ENCODE data around the gene RFX1. TPM values are rescaled to one million over a fixed set of nuclear protein-coding genes. Genes with fewer than 3 reads are reported as not detected.

Gene RFX1
- total RNA-seq, 2 experiments from 2014 or later = 9.9 to 11.4 TPM

DNA sequence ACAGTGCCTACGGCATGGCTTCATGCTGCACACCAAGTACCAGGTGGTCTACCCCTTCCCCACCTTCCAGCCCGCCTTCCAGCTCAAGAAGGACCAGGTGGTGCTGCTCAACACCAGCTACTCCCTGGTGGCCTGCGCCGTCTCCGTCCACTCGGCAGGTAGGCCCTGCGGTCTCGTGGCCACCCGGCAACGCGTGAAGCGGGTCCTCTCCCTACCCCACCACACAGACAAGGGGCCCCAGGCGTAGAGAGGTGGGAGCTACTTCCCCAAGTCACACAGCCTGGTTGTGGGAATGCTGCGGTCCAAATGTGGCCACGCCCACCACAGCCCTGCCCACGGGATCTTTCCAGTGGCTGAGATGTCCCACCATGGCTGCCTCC lies 49.8 kb downstream of the RFX1 start:
- no peak overlapping the region for H3K4me3 Mint-ChIP-seq
- no peaks in the 10 kb centered on the region for H3K27me3 Mint-ChIP-seq
- peaks cover 4% of the 10 kb centered on the region for H3K36me3 Mint-ChIP-seq
- H3K4me1 Mint-ChIP-seq = peaks cover 9% of the 10 kb centered on the region
- no peak overlapping the region for H3K27ac Mint-ChIP-seq
- H3K9me3 Mint-ChIP-seq = no peaks in the 10 kb centered on the region
- no peak for DNase-seq

DNA sequence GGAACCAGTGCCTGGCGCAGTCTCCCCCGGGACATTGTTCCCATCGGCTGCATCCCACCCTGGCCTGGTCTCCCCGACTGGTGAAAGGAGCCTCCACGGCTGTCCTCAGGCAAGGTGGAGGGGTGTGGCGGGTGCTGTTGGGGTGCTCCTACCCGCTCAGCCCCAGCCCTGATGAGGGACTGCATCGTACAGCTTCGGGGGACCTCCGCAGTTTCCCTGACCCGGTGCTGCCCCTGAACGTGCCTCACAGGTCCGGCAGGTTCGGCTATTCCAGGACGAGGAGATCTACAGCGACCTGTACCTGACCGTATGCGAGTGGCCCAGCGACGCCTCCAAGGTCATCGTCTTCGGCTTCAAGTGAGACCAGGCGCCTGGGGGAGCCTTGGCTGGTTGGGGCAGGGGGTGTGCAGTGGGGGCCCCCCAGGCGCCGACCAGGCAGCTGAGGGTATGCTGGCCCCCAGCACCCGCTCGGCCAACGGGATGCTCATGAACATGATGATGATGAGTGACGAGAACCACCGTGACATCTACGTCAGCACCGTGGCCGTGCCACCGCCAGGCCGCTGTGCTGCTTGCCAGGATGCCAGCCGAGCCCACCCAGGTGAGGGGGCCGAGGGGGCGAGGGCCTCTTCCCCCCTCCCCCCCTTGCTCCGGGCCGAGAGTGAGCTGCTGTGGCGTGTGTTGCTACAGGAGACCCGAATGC lies 50.3 kb downstream of the RFX1 start:
- Mint-ChIP-seq H3K4me3 (no peak overlapping the region), H3K36me3 (peaks cover 3% of the 10 kb centered on the region), H3K9me3 (no peaks in the 10 kb centered on the region)

DNA sequence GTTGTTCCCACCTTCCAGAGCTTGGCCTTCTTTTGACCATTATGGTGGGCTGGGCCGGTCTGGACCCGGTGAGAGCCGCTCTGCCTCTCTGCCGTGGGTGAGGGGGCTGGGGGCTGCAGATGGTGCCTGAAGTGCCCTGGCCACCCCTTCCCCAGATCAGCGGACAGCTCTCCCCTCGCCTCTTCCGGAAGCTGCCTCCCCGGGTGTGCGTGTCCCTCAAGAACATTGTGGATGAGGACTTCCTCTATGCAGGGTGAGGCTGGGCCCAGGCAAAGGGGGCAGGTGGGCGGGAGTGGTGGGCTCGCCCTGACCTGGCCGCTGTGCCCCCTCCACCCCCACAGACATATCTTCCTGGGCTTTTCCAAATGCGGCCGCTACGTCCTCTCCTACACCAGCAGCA lies 51.9 kb downstream of the RFX1 start:
- Mint-ChIP-seq H3K4me3 (peak overlapping the region; percentile 97), H3K36me3 (peaks cover 3% of the 10 kb centered on the region), H3K27me3 (no peaks in the 10 kb centered on the region), H3K27ac (no peak overlapping the region), H3K9me3 (no peaks in the 10 kb centered on the region), H3K4me1 (peaks cover 9% of the 10 kb centered on the region)
- no peak for DNase-seq

More for the DNA sequence above, 50.3 kb downstream of the RFX1 start:
- Mint-ChIP-seq H3K4me1 (peaks cover 9% of the 10 kb centered on the region), H3K27me3 (no peaks in the 10 kb centered on the region), H3K27ac (peak overlapping the region; percentile 27)
- no peak for DNase-seq

DNA sequence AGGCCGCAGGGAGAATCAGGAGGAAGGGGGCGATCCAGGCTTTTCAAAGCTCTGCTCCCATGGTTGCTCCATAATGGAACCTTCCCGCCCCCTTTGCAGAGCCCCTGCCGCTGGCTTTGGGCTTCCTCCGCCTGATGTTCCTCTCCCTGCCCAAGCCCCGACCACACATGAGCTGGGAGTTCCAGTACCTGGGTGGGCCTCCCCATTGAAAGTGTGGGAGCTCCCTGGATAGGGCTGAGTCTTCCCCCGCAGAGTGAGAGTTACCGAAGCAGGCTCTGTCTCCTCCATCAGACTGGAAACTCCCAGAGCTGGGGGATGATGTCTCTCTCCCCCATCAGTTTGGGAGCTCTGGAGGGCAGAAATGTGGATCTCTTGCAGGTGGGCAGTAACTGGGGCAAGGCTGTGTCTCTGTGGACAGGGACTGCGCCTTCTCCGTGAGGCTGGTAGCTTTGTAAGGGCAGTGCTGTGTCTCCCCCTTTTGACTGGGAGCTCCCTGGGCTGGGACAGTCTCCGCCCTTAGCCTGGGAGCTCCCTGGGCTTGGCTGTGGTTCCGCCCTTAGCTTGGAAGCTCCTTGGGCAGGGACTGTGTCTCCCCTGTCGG lies 53.1 kb downstream of the RFX1 start:
- H3K27me3 Mint-ChIP-seq = no peaks in the 10 kb centered on the region
- H3K9me3 Mint-ChIP-seq = no peaks in the 10 kb centered on the region
- peaks cover 3% of the 10 kb centered on the region for H3K36me3 Mint-ChIP-seq
- H3K4me3 Mint-ChIP-seq = peak overlapping the region; percentile 97
- DNase-seq = no peak
- peaks cover 9% of the 10 kb centered on the region for H3K4me1 Mint-ChIP-seq
- H3K27ac Mint-ChIP-seq = peak overlapping the region; percentile 78

DNA sequence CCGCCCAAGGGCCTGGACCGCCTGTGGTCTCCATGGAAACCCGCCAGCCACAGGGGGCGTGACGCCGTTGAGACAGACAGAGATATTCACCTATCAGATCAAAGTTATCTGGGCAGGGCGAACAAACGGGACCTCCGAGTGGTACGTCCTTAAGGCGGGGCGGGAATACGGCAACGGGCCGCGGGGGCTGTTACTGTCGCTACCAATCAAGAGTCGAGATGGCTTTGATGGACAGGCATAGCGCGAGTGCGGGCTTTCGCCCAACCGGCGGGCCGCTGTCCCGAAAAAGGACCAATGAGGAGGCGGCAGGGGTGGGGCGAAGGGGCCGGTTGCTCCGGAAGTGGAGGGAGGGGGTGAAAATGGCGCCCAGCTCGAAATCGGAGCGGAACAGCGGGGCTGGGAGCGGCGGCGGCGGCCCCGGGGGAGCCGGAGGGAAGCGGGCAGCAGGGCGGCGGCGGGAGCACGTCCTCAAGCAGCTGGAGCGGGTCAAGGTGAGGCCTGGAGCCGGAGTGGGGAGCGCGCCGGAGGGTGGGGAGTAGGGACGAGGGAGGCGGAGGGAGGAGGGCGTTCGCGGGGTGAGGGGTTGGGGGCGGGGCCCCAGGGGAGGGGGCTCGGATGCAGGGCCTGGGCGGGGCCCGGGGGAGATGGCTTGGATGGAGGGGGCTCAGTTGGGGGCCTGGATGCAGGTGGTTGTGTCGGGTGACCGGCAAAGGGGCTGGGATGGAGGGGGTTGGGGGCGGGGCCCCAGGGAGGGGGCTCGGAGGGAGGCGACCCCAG lies 53.8 kb downstream of the RFX1 start, which contains the start of gene DCAF15:
TSS of gene DCAF15 (plus strand) at position 356 of the 777 bp plus-strand sequence. CDS start at position 360, 4 bp downstream.
- no peaks in the 10 kb centered on the region for H3K27me3 Mint-ChIP-seq
- H3K4me1 Mint-ChIP-seq = peaks cover 9% of the 10 kb centered on the region
- H3K36me3 Mint-ChIP-seq = peaks cover 3% of the 10 kb centered on the region
- no peaks in the 10 kb centered on the region for H3K9me3 Mint-ChIP-seq
- DNase-seq = peak; percentile 99
- peak within 1 kb of the TSS; percentile 90 for H3K27ac Mint-ChIP-seq
- peak within 1 kb of the TSS; percentile 97 for H3K4me3 Mint-ChIP-seq

DNA sequence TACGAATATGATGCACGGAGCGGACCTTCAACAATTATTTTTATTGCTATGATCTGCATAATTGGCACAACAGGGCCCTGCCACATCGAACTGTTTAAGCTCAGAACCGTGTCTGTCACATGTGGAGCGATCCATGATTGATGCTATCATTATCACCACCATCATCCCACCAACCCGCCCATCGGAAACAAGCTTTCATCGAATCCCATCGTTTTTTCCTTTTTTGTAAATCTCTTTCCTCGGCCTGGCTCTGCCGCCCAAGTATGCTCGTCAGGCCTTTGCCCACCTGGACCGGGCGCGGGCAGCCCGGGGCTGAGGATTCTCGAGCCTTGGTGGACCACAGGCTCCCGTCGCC lies 54.3 kb downstream of the RFX1 start:
- Mint-ChIP-seq H3K27ac (peak overlapping the region; percentile 90), H3K4me3 (peak overlapping the region; percentile 97), H3K27me3 (no peaks in the 10 kb centered on the region), H3K4me1 (peaks cover 9% of the 10 kb centered on the region), H3K9me3 (no peaks in the 10 kb centered on the region), H3K36me3 (peaks cover 3% of the 10 kb centered on the region)
- no peak for DNase-seq

DNA sequence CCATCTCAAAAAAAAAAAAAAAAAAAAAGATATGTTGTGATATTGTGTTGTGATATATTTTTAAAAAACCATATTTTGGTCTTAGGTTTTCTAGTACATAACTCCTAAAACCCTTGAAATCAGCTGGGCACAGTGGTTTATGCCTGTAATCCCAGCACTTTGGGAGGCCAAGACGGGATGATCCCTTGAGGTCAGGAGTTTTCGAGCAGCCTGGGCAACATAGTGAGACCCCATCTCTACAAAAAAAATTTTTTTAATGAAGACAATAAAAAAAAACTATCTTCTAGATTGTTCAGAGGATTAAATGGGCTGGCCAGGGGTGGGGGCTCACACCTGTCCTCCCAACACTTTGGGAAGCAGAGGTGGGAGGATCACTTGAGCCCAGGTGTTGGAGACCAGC lies 55.1 kb downstream of the RFX1 start:
- Mint-ChIP-seq H3K27ac (no peak overlapping the region), H3K27me3 (no peaks in the 10 kb centered on the region), H3K4me1 (peaks cover 9% of the 10 kb centered on the region), H3K9me3 (no peaks in the 10 kb centered on the region), H3K36me3 (peaks cover 3% of the 10 kb centered on the region), H3K4me3 (no peak overlapping the region)
- DNase-seq = no peak

DNA sequence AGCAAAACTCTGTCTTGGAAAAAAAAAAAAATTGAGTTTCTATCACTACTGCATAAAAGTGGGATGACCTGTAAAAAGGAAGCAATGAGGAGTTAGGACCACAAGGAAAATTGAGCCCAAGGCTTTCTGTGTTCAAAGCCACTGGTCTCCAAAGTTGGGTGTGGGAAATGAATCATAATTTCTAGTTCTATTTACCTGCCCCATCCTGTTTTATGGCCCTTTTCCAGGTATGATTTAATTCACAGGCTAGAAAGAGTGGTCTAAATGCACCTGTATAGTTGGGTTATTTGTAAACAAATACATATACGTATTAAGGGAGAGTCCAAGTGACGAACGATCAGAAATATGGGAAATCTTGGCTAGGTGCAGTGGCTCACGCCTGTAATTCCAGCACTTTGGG lies 59.7 kb downstream of the RFX1 start:
- Mint-ChIP-seq H3K4me3 (no peak overlapping the region), H3K27me3 (no peaks in the 10 kb centered on the region), H3K4me1 (no peaks in the 10 kb centered on the region), H3K9me3 (no peaks in the 10 kb centered on the region), H3K27ac (no peak overlapping the region), H3K36me3 (no peaks in the 10 kb centered on the region)
- no peak for DNase-seq

DNA sequence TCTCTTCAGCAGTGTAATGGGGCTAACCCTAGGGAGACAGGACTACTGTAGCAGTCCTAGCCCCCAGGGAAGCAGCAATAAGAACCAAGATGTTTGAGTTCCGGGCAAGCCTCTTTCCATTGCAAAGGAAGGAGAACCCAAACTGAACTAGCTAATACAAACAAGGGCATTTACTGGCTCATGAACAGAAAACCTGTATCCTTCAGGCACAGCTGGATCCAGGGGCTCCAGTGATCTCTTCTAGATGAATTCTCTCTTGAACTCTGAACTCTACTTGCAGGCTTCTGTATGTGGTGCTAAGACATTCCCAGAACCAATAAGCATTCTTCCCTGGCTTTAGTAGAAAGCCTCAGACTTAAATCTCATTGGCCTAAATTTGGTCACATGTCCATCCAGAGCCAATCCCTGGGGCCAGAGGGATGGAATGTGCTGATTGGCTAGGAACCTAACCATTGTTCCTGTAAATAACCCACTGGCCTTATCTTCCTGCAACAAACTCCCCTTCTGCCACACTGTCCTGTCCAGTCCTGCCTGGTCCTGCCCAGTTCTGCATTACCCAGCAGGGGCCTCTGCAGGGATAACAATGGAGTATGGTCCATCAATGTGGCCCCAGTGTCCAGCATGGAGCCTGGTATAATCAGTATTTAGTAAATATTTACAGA lies 64.0 kb downstream of the RFX1 start:
- Mint-ChIP-seq H3K9me3 (no peaks in the 10 kb centered on the region), H3K27ac (no peak overlapping the region), H3K4me3 (no peak overlapping the region), H3K36me3 (no peaks in the 10 kb centered on the region), H3K4me1 (no peaks in the 10 kb centered on the region), H3K27me3 (peaks cover 7% of the 10 kb centered on the region)
- no peak for DNase-seq

DNA sequence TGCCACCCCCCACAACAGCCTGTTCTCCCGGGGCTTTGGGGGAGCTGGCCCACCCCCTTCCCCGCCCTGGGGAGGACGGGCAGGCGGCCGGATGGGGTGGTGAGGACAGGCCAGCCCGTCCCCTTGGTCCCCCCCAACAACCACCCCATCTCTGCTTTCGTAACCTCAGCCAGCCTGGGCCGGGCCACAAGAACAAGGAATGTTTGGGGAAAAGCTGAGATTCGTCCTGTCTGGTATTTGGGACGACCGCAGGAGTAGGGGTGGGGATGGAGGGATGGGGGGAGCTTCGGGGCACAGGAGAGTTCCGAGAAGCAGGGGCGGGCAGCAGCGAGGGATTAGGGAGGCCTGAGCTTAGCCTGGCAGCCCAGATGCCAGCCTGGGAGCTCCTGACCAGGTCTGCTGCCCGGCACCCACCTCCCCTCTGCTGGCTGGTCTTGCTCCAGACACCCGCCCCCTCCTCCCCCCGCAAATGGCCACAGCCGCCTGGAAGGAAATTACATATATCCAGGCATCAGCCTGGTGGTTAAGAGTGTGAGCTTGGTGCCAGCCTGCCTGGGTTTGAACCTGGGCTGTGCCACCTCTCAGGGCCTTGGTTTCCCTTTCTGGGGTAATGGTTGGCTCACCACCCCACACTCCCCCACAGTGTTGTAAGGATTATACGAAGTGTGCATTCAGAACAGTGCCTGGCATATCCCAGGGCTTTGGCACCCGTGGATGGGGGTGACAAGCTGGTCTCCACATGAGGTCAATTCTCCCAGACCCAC lies 67.6 kb downstream of the RFX1 start, which contains the start of gene PODNL1:
TSS of gene PODNL1 (minus strand) at position 117 of the 764 bp plus-strand sequence. CDS start 236 bp downstream, outside the sequence.
- no peak within 1 kb of the TSS for H3K4me3 Mint-ChIP-seq
- peaks cover 12% of the 10 kb centered on the region for H3K27me3 Mint-ChIP-seq
- H3K9me3 Mint-ChIP-seq = no peaks in the 10 kb centered on the region
- H3K27ac Mint-ChIP-seq = no peak within 1 kb of the TSS
- no peaks in the 10 kb centered on the region for H3K4me1 Mint-ChIP-seq
- no peaks in the 10 kb centered on the region for H3K36me3 Mint-ChIP-seq
- DNase-seq = no peak

DNA sequence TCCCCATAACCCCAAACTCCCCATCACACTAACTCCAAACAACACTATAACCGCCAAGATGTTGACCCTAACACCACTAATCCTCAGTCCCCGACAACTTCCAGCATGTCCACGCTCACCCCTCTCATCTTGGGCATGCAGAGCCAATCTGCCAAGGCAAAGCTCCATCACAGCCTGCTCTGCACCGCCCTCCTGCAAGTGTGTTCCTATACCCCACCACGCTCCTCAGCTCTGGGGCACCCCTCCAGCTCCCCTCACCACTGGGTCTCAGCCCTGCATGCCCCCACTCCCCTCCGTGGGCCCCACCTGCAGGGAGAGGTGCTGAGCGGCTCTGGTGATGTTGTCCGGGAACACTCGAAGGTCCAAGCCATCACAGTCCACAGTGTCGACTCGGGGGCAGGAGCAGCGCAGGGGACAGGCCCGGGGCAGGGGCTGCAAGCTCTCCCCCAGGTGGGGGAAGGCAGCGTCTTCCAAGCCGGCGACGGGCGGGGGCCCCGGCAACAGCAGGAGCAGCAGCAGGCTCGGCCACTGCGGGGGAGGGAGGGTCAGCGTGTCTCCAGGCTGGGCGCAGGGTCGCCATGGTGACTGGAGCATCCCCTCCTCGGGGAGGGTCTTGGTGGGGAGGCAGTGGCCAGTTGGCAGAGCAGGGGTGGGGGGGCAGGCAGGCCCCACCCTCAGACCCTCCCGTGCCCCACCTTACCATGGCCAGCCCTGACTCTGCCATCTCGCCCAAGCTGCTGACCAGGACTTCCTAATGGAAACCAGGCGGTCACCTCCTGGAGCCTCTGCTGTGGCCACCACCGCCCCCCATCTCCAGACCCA lies 68.4 kb downstream of the RFX1 start:
- H3K36me3 Mint-ChIP-seq = no peaks in the 10 kb centered on the region
- peaks cover 14% of the 10 kb centered on the region for H3K27me3 Mint-ChIP-seq
- no peak overlapping the region for H3K4me3 Mint-ChIP-seq
- H3K27ac Mint-ChIP-seq = no peak overlapping the region
- no peaks in the 10 kb centered on the region for H3K4me1 Mint-ChIP-seq
- no peaks in the 10 kb centered on the region for H3K9me3 Mint-ChIP-seq
- no peak for DNase-seq

DNA sequence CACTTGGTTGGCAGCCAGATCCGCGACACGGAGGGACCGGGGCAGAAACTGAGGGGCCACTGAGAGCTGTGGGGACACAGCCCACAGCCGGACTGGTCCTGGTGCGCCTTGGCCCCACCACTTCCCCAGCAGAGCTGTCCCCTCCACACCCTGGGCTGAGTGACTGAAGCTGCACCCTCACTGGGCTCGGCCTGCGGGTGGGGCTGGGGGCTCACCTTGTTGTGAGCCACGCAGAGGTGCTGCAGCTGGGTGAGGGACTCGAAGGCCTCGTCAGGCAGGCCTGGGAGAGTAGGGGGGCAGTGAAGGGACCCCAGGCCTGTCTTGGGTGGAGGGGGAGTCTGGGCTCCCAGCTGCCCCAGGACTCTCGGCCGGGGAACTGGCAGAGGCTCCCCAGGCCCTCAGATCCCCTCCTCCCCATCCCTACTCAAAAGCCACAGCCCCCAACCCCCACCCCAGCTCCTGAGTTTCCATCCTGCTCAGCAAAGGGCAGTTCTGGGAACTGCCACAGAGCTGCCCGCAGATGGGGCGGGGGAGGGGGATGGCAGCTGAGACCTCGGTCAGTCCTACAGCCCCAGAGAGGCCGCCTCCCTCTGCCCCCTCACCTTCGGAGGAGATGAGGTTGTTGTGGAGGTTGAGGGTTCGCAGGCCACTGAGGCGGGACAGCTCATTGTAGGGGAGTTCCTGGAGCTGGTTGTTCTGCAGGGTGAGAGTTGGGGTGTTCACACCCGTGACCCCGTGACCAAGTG lies 70.2 kb downstream of the RFX1 start:
- DNase-seq = no peak
- Mint-ChIP-seq H3K36me3 (no peaks in the 10 kb centered on the region), H3K4me3 (no peak overlapping the region), H3K27me3 (peaks cover 14% of the 10 kb centered on the region), H3K27ac (no peak overlapping the region), H3K4me1 (no peaks in the 10 kb centered on the region), H3K9me3 (no peaks in the 10 kb centered on the region)

DNA sequence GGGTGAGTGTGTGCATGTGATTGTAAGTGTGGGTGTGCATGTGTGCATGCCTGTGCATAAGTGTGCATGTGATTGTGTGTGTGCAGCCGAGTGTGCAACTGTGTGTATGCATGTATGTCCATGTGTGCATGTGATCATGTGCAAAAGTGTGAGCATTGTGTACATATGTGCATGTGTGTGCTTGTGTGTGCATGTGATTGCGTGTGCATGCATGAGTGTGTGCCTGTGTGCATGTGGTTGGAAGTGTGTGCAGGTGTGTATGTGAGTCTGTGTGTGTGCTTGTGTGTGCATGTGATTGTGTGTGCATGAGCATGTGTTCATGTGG lies 71.4 kb downstream of the RFX1 start:
- Mint-ChIP-seq H3K4me3 (no peak overlapping the region), H3K27ac (no peak overlapping the region), H3K4me1 (no peaks in the 10 kb centered on the region), H3K27me3 (peaks cover 14% of the 10 kb centered on the region), H3K36me3 (no peaks in the 10 kb centered on the region), H3K9me3 (no peaks in the 10 kb centered on the region)
- no peak for DNase-seq
